Measurements from ENCODE around the gene ISM1. TPM values are rescaled to one million over a fixed set of nuclear protein-coding genes. Genes with fewer than 3 reads are reported as not detected.

Gene ISM1
- polyA plus RNA-seq, 1 donor from 2014 or later = not detected

DNA sequence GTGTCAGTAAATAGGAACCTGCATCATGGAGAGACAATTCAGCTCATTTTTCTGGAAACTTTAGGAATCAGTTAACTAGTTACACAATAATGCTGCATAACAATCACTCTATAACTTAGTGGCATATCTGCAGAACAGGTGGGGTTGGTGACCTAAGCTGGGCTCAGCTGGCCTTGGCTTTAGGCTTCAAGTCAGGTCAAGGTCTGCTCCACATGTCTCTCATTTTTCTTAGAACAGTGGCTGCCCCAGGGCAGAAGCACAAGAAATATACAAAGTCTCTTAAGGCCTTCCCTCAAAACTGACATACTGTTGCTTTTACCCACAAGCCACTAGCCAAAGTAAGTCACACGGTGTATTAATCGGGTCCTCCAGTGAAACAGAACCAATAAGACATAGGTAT is 14.1 kb upstream of the ISM1 start:
- no peaks in the 10 kb centered on the region for H3K36me3 ChIP-seq (ENCODE audit: insufficient read depth, low read length)
- H3K4me3 ChIP-seq (ENCODE audit: low read length) = no peak overlapping the region
- TF ChIP-seq EZH2 (IDR thresholded peaks at IDR 0.05; ENCODE audit: borderline replicate concordance, insufficient read depth, low read length, poor library complexity, severe bottlenecking) = no peak
- TF ChIP-seq SMC3 (conservative IDR thresholded peaks at IDR 0.05; ENCODE audit: poor library complexity) = no peak
- no peak for TF ChIP-seq RAD21 (conservative IDR thresholded peaks at IDR 0.05)
- TF ChIP-seq, protein P1, sequence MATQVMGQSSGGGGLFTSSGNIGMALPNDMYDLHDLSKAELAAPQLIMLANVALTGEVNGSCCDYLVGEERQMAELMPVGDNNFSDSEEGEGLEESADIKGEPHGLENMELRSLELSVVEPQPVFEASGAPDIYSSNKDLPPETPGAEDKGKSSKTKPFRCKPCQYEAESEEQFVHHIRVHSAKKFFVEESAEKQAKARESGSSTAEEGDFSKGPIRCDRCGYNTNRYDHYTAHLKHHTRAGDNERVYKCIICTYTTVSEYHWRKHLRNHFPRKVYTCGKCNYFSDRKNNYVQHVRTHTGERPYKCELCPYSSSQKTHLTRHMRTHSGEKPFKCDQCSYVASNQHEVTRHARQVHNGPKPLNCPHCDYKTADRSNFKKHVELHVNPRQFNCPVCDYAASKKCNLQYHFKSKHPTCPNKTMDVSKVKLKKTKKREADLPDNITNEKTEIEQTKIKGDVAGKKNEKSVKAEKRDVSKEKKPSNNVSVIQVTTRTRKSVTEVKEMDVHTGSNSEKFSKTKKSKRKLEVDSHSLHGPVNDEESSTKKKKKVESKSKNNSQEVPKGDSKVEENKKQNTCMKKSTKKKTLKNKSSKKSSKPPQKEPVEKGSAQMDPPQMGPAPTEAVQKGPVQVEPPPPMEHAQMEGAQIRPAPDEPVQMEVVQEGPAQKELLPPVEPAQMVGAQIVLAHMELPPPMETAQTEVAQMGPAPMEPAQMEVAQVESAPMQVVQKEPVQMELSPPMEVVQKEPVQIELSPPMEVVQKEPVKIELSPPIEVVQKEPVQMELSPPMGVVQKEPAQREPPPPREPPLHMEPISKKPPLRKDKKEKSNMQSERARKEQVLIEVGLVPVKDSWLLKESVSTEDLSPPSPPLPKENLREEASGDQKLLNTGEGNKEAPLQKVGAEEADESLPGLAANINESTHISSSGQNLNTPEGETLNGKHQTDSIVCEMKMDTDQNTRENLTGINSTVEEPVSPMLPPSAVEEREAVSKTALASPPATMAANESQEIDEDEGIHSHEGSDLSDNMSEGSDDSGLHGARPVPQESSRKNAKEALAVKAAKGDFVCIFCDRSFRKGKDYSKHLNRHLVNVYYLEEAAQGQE (IDR thresholded peaks at IDR 0.05; ENCODE audit: borderline replicate concordance) = no peak
- TF ChIP-seq TAF1 (IDR thresholded peaks at IDR 0.05; ENCODE audit: low read depth) = no peak
- H3K27ac ChIP-seq (ENCODE audit: low read length) = no peak overlapping the region
- no peak overlapping the region for H2AFZ ChIP-seq (ENCODE audit: low read depth, low read length)
- no peak overlapping the region for H3K4me2 ChIP-seq (ENCODE audit: low read length)
- no peaks in the 10 kb centered on the region for H3K79me2 ChIP-seq (replicated peaks; ENCODE audit: insufficient read depth, low read length)
- H3K9me2 ChIP-seq (ENCODE audit: insufficient read depth, low read length) = no peaks in the 10 kb centered on the region
- no peaks in the 10 kb centered on the region for H4K20me1 ChIP-seq (ENCODE audit: insufficient read depth)
- H3K9ac ChIP-seq (ENCODE audit: low read length) = no peak overlapping the region
- H3K9me3 ChIP-seq (ENCODE audit: low read length) = no peaks in the 10 kb centered on the region
- no peaks in the 10 kb centered on the region for H3F3A ChIP-seq (ENCODE audit: insufficient read depth, low read length, poor library complexity, severe bottlenecking)
- peaks cover 54% of the 10 kb centered on the region for H3K27me3 ChIP-seq (ENCODE audit: insufficient read depth, low read depth, low read length)

DNA sequence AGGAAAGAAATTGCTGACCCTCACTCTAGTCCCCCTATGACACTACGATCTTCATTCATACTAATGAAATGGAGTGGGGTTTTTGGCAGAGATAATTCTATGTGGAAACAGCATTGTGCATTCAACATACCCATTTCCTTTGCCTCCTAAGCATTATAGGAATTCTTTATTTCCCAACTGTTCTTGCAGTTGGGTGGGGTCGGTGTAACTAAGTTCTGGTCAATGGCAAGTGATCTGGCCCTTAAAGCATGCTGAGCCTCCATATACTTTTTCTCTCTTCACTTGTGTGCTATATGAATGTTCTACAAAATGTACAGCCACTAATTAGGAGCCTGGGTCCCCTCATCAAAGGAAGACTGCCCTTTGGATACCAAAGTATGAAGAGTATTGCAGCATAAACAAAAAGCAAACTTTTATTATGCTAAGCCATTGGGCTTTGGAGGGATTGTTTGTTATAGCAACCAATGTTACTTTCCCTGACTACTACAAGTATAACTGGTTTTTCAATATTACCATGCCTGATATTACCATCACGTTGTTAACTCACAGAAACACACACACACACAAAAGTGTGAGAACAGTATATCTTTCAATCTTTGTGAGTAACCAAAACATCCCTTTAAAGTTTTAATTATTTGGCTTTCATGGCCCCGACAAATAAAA is 9.0 kb upstream of the ISM1 start:
- Histone ChIP-seq H3K79me2 (replicated peaks; ENCODE audit: insufficient read depth, low read length) (no peaks in the 10 kb centered on the region), H3K9me3 (ENCODE audit: low read length) (no peaks in the 10 kb centered on the region), H2AFZ (ENCODE audit: low read depth, low read length) (no peak overlapping the region), H3K36me3 (ENCODE audit: insufficient read depth, low read length) (no peaks in the 10 kb centered on the region), H3K4me3 (ENCODE audit: low read length) (no peak overlapping the region), H3K27me3 (ENCODE audit: insufficient read depth, low read depth, low read length) (peaks cover 32% of the 10 kb centered on the region), H3K27ac (ENCODE audit: low read length) (no peak overlapping the region), H3K4me2 (ENCODE audit: low read length) (no peak overlapping the region), H3K9me2 (ENCODE audit: insufficient read depth, low read length) (no peaks in the 10 kb centered on the region), H3F3A (ENCODE audit: insufficient read depth, low read length, poor library complexity, severe bottlenecking) (no peaks in the 10 kb centered on the region), H4K20me1 (ENCODE audit: insufficient read depth) (no peaks in the 10 kb centered on the region), H3K9ac (ENCODE audit: low read length) (no peak overlapping the region)
- TF ChIP-seq, protein P2, sequence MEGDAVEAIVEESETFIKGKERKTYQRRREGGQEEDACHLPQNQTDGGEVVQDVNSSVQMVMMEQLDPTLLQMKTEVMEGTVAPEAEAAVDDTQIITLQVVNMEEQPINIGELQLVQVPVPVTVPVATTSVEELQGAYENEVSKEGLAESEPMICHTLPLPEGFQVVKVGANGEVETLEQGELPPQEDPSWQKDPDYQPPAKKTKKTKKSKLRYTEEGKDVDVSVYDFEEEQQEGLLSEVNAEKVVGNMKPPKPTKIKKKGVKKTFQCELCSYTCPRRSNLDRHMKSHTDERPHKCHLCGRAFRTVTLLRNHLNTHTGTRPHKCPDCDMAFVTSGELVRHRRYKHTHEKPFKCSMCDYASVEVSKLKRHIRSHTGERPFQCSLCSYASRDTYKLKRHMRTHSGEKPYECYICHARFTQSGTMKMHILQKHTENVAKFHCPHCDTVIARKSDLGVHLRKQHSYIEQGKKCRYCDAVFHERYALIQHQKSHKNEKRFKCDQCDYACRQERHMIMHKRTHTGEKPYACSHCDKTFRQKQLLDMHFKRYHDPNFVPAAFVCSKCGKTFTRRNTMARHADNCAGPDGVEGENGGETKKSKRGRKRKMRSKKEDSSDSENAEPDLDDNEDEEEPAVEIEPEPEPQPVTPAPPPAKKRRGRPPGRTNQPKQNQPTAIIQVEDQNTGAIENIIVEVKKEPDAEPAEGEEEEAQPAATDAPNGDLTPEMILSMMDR (IDR thresholded peaks at IDR 0.05; ENCODE audit: poor library complexity, severe bottlenecking) = no peak
- TF ChIP-seq MXI1 (conservative IDR thresholded peaks at IDR 0.05; ENCODE audit: poor library complexity, severe bottlenecking) (no peak), RAD21 (conservative IDR thresholded peaks at IDR 0.05) (no peak), SMC3 (conservative IDR thresholded peaks at IDR 0.05; ENCODE audit: poor library complexity) (no peak), POLR2AphosphoS5 (IDR thresholded peaks at IDR 0.05) (no peak), EZH2 (IDR thresholded peaks at IDR 0.05; ENCODE audit: borderline replicate concordance, insufficient read depth, low read length, poor library complexity, severe bottlenecking) (no peak), TAF1 (IDR thresholded peaks at IDR 0.05; ENCODE audit: low read depth) (no peak), EP300 (conservative IDR thresholded peaks at IDR 0.05; ENCODE audit: poor library complexity, severe bottlenecking) (no peak)
- TF ChIP-seq, protein P1 (IDR thresholded peaks at IDR 0.05; ENCODE audit: borderline replicate concordance) = no peak

Data from neural cell (in vitro differentiated cells).